NCI-H2029 (cell line): ENCODE data around the gene AMN.

Experiments used
- DNase-seq: peaks from one replicate; lab custom pipeline; 2025; lab: John Stamatoyannopoulos, UW

The AMN gene

GRCh38 chr14:102966681-102967505 is 44.4 kb downstream of the AMN start:
- no peak for DNase-seq

GRCh38 chr14:102967506-102967795 is 45.0 kb downstream of the AMN start:
- no peak for DNase-seq

GRCh38 chr14:102968306-102968705 is 45.8 kb downstream of the AMN start:
- no peak for DNase-seq

GRCh38 chr14:102969060-102969791 is 46.8 kb downstream of the AMN start:
- DNase-seq = no peak

- no peak for DNase-seq
Measured at GRCh38 chr14:102969901-102970300, 47.4 kb downstream of the AMN start.

- no peak for DNase-seq
Measured at GRCh38 chr14:102970496-102970895, 48.0 kb downstream of the AMN start.

- DNase-seq = no peak
Measured at GRCh38 chr14:102971314-102971713, 48.9 kb downstream of the AMN start.

- no peak for DNase-seq
Measured at GRCh38 chr14:102971836-102972606, 49.6 kb downstream of the AMN start.

- DNase-seq = no peak
Measured at GRCh38 chr14:102973706-102974285, 51.3 kb downstream of the AMN start.

GRCh38 chr14:102975662-102976061 is 53.2 kb downstream of the AMN start:
- DNase-seq = no peak

GRCh38 chr14:102977475-102977874 is 55.0 kb downstream of the AMN start:
- no peak for DNase-seq

GRCh38 chr14:102979406-102979805 is 56.9 kb downstream of the AMN start:
- no peak for DNase-seq

- no peak for DNase-seq
Measured at GRCh38 chr14:102980409-102980810, 57.9 kb downstream of the AMN start.
